SK-N-MC (cell line): Measurements from ENCODE around the gene TIMP3.

Experiments used
- EZH2 ChIP-seq: fragments of 200-600 bp; sonication (generic); IDR thresholded peaks from one replicate; pipeline ENCODE4 v1.6.1; 2017; ENCODE audit warnings: antibody characterized with exemption
- POLR2AphosphoS5 ChIP-seq: IDR thresholded peaks from 2 replicates; pipeline ENCODE4 v1.6.1; 2012; ENCODE audit warnings: mild to moderate bottlenecking, low read depth, low read length, borderline replicate concordance

DNA sequence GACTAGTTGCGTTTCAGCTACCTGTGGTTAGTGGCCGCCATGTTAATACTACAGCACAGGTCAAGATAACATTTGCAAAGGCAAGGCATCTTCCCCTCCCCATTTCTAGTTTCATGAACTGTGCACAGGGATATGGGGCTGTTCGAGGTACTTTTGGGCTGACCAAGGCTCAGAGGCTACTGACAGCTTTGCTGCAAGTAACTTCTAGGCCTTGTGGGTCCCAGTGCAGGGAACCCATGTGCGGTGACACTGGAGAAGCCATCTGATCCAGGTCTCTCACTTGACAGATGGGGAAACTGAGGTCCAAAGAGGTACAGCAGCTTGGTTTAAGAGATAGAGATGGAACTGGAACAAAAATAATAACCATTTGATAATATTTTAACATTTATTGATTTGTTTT is 13.6 kb downstream of the TIMP3 start:
- TF ChIP-seq POLR2AphosphoS5 (no peak), EZH2 (no peak)
